Body of pancreas (tissue), 4 donors: ENCODE measurements around the gene C1QTNF8. TPM values are rescaled to one million over a fixed set of nuclear protein-coding genes. Genes with fewer than 3 reads are reported as not detected.

Source experiments
- ATAC-seq: fragments of 150-250 bp; one replicate; pipeline ENCODE4 v1.9.1; 2016
- DNase-seq, 4 donors: peaks; one replicate each; pipeline ENCODE4 v3.0.0-alpha.2; 2019
- H3K27ac ChIP-seq, 4 donors: fragments of 200-600 bp; sonication (generic); 1 replicate in 3 of 4; 2 replicates in 1 of 4; pipeline versions ENCODE4 v1.5.1 to v1.6.1; 2016 to 2019; ENCODE audit warnings: mild to moderate bottlenecking in 1 of 4, mixed read lengths in 1 of 4, moderate library complexity in 1 of 4
- H3K27me3 ChIP-seq, 2 donors: fragments of 200-600 bp; sonication (generic); one replicate each; pipeline ENCODE4 v1.6.0; 2016; ENCODE audit warnings: mild to moderate bottlenecking in 1 of 2
- H3K36me3 ChIP-seq, 2 donors: fragments of 200-600 bp; sonication (generic); replicated peaks in 1 of 2; 2 replicates each; pipeline ENCODE4 v1.5.1; 2016; ENCODE audit warnings: low read depth in 2 of 2; ENCODE audit not compliant: insufficient read depth in 1 of 2
- H3K4me1 ChIP-seq: fragments of 200-600 bp; sonication (generic); one replicate; pipeline ENCODE4 v1.6.0; 2016
- H3K4me3 ChIP-seq, 2 donors: fragments of 200-600 bp; sonication (generic); 1 replicate in 1 of 2; 2 replicates in 1 of 2; pipeline ENCODE4 v1.5.1; 2016 to 2019
- H3K9me3 ChIP-seq, 3 donors: fragments of 200-600 bp; sonication (generic); 1 replicate in 2 of 3; 2 replicates in 1 of 3; pipeline ENCODE4 v1.5.1; 2016
- CTCF ChIP-seq, 7 experiments: fragments of 450-650 bp in 4 of 7; fragments of 200-600 bp in 3 of 7; sonication (generic) in 3 of 7; IDR thresholded peaks; one replicate each; pipeline ENCODE4 v1.5.1; 2016 to 2019; ENCODE audit warnings: antibody characterized with exemption in 7 of 7
- POLR2A ChIP-seq, 3 donors: fragments of 450-650 bp; IDR thresholded peaks; one replicate each; pipeline ENCODE4 v1.6.1; 2016; ENCODE audit warnings: antibody characterized with exemption in 3 of 3, mild to moderate bottlenecking in 2 of 3
- WGBS, 2 donors: methylation state at CpG; one replicate each; pipeline ENCODE4 v1.1.5; 2017; 5-methylcytosine and 5-hydroxymethylcytosine counted together
- intact Hi-C: fragments of 100-400 bp; cut with DNase I; formaldehyde crosslinking; loops from one replicate; pipeline ENCODE4 v1.15.1; 2023
- total RNA-seq, 2 donors: library from RNA; depleted of rRNA; stranded (reverse); fragments of >200 nt; gene quantifications; one replicate each; pipeline ENCODE4 v1.1.0, GENCODE V29; 2016

The C1QTNF8 gene
- total RNA-seq, 2 donors from 2014 or later = not detected

GRCh38 chr16:1071561-1072225, 24.4 kb downstream of the C1QTNF8 start:
- H3K36me3 ChIP-seq = no peaks in the 10 kb centered on the region
- DNase-seq = peak in 2 of 4 donors; percentile 16 to 27
- 0 to 6% methylated on average over 3 to 29 of the region's 30 CpGs for WGBS, 2 donors

DNA sequence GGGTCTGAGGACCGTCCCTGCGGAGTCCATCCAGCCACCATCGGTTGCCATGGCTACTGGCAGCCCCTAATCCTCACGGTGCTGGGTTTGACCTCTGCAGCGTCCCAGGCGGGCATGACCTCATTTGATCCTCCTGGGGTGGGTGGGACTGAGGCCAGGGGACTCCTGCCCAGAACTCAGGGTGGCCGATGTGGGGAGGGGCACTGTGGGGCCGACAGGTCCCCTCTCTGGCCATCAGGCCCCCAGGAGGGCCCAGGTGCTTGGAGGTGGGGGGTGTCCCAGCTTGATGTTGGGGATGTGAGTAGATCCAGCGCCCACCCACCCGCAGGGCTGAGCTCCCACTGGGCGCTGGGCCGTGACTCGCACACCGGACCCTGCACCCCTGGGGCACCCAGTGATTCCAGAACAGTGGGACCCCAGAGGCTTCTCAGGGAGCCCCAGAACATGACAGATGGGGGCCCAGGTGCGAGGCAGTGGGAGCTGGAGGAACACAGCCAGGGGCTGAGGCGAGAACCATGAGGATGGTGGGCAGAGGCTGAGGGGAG, 25.1 kb downstream of the C1QTNF8 start:
- H3K4me3 ChIP-seq = no peak overlapping the region
- WGBS, 2 donors = 19 to 23% methylated on average over 2 to 13 of the region's 16 CpGs
- TF ChIP-seq CTCF (IDR thresholded peaks at IDR 0.05) = no peak
- no peak for TF ChIP-seq POLR2A (IDR thresholded peaks at IDR 0.05)
- no peaks in the 10 kb centered on the region for H3K9me3 ChIP-seq
- no peak overlapping the region for H3K27ac ChIP-seq
- ATAC-seq (no peak), DNase-seq (no peak)
- H3K27me3 ChIP-seq = peaks cover 0 to 63% of the 10 kb centered on the region in 2 donors
- peaks cover 9% of the 10 kb centered on the region for H3K4me1 ChIP-seq
- no peaks in the 10 kb centered on the region for H3K36me3 ChIP-seq
- intact Hi-C loops = no loop called here

More at GRCh38 chr16:1071561-1072225, 24.4 kb downstream of the C1QTNF8 start:
- Histone ChIP-seq H3K4me3 (no peak overlapping the region), H3K4me1 (peaks cover 9% of the 10 kb centered on the region), H3K9me3 (no peaks in the 10 kb centered on the region), H3K27me3 (peaks cover 0 to 60% of the 10 kb centered on the region in 2 donors), H3K27ac (no peak overlapping the region)
- no peak for ATAC-seq
- intact Hi-C loops = no loop called here
- TF ChIP-seq CTCF (IDR thresholded peaks at IDR 0.05) = no peak
- TF ChIP-seq POLR2A (IDR thresholded peaks at IDR 0.05) = no peak

- Histone ChIP-seq H3K27me3 (peaks cover 0 to 62% of the 10 kb centered on the region in 2 donors), H3K4me1 (peaks cover 9% of the 10 kb centered on the region), H3K36me3 (no peaks in the 10 kb centered on the region), H3K4me3 (no peak overlapping the region), H3K27ac (no peak overlapping the region), H3K9me3 (no peaks in the 10 kb centered on the region)
- no peak for ATAC-seq
- intact Hi-C loops = no loop called here
- no peak for DNase-seq
- 15 to 21% methylated on average over 22 to 26 of the region's 32 CpGs for WGBS, 2 donors
- TF ChIP-seq CTCF (IDR thresholded peaks at IDR 0.05) = no peak
- no peak for TF ChIP-seq POLR2A (IDR thresholded peaks at IDR 0.05)
Measured at GRCh38 chr16:1070084-1070863, 25.8 kb downstream of the C1QTNF8 start.

DNA sequence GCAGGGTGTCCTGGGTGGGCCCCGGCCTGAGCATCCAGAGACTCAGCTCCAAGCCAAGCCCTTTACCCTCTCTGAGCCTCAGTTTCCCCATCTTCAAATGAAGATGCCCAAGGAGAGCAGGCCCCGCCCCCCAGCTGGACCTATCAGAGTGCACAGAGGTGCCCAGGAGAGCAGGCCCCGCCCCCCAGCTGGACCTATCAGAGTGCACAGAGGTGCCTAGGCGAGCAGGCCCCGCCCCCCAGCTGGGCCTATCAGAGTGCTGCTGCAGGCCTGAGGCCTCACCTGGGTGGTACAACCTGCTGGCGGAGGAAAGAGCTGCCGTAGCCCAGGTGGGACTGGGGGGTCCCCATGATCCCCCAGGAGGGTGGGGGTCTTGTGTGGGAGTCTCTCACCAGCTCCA, 26.9 kb downstream of the C1QTNF8 start:
- TF ChIP-seq CTCF (IDR thresholded peaks at IDR 0.05) (no peak), POLR2A (IDR thresholded peaks at IDR 0.05) (no peak)
- no peaks in the 10 kb centered on the region for H3K36me3 ChIP-seq
- ATAC-seq (no peak), DNase-seq (peak in 1 of 4 donors; percentile 28)
- peaks cover 0 to 52% of the 10 kb centered on the region in 2 donors for H3K27me3 ChIP-seq
- H3K27ac ChIP-seq = no peak overlapping the region
- H3K4me1 ChIP-seq = peaks cover 9% of the 10 kb centered on the region
- no peak overlapping the region for H3K4me3 ChIP-seq
- no peaks in the 10 kb centered on the region for H3K9me3 ChIP-seq
- intact Hi-C loops = no loop called here
- 70 to 73% methylated on average over 6 to 7 of the region's 7 CpGs for WGBS, 2 donors
